ENCODE measurements around the gene NRXN3.
"Not testable (repeated sequence)": the region's sequence is repeated elsewhere in the genome, so short reads cannot be mapped to it uniquely, and the experiment has no call there.

NRXN3 gene

GRCh38 chr14:78501909-78502308 lies 331.7 kb downstream of the NRXN3 start:
- DNase-seq = no peak

- DNase-seq = no peak
Measured at GRCh38 chr14:78508023-78508422, 337.9 kb downstream of the NRXN3 start.

- DNase-seq = no peak
Measured at GRCh38 chr14:78509516-78509915, 339.3 kb downstream of the NRXN3 start.

DNA sequence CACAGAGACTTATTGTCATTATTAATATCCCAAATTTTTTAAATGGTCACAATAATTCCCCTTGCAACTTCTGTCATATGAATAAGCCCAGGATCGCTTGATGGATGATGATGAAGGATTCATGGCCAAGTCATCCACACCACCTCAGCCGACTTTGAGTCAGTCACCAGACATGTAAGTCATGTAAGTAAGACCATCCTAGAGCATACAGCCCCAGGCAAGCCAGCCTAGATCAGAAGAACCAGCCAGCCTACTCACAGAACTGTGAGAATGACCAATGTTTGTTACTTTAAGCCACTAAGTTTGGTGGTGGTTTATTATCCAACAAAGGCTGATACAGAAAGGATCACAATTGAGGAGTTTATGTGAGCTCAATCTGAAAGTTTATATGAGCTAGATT lies 341.8 kb downstream of the NRXN3 start:
- no peak for DNase-seq

GRCh38 chr14:78519863-78520262 lies 349.7 kb downstream of the NRXN3 start:
- DNase-seq = no peak

- DNase-seq = no peak
Measured at GRCh38 chr14:78524196-78524595, 354.0 kb downstream of the NRXN3 start.

DNA sequence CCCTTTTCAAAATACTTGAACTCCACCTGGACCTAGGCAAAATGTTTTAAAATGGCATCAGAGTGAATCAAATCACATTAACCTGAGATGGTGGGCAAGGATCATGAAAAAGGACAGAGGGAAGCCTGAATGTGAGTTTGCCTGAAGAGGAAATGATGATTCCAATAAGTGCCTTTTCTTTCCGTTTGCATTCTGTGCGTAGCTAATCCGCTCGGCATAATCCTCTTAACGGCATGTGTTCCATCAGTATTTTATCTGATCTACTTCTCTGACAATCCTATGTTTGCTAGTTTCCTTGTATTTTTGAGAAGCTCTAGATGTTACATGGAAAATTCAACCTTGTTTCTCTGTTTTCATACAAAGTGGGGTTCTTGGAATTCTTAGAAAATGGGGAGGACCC lies 354.6 kb downstream of the NRXN3 start:
- no peak for DNase-seq

DNA sequence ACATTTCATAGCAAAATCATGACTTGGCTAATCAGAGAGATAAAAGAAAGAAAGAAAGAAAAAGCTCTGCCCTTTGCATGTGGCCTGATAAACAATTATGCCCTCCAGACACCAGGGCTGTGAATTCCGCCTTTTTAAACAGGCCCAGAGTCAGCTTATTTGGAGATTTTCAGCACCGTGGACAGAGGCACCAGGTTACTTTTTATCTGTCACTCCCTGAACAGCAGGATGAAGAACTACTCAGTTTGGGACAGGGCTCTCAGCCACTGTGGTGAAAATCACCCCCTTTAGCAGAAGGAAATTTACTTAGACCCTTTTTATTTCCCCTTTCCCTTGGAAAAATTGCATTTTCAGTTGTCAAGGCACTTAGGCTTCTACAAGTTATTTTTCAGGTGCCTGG lies 359.9 kb downstream of the NRXN3 start:
- no peak for DNase-seq

- no peak for DNase-seq
Measured at GRCh38 chr14:78534141-78534540, 364.0 kb downstream of the NRXN3 start.

GRCh38 chr14:78535041-78535440 lies 364.9 kb downstream of the NRXN3 start:
- DNase-seq = no peak

GRCh38 chr14:78541788-78542187 lies 371.6 kb downstream of the NRXN3 start:
- not testable (repeated sequence) for DNase-seq

- DNase-seq = no peak
Measured at GRCh38 chr14:78543433-78543832, 373.3 kb downstream of the NRXN3 start.

DNA sequence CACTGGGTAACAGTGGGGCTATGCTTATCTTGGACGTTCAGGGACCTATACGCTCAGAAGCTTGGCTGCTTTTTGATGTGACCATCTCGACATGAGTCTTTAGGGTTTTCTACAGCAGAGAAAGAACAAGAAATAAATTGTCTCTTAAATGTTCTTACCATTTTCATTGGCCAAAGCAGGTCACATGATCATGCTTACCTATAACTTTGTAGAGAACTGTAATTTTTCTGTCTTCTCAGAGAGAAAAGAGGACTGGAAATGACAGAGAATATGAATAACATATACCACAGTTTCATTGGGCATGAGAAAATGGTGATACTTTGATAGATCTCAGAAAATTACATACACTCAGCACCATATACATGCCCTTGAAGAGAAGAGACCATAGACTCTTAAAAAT lies 390.9 kb downstream of the NRXN3 start:
- no peak for DNase-seq

- DNase-seq = peak; percentile 39
Measured at GRCh38 chr14:78566026-78566858, 396.1 kb downstream of the NRXN3 start.

DNA sequence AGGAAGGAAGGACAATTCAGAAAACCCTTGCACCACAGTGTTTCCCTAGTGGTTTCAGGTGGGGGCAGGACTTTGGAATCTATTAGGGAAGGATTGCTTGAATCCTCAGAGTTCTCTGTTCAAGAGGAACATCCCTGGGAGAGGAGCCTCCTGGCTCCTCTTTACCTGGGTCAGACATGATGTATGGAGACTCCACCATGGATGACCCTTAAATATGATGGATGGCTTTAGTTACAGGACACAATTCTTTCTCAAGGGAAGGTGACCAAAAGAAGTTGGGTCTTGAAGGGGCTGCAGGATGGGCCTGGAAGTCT lies 396.6 kb downstream of the NRXN3 start:
- no peak for DNase-seq

DNA sequence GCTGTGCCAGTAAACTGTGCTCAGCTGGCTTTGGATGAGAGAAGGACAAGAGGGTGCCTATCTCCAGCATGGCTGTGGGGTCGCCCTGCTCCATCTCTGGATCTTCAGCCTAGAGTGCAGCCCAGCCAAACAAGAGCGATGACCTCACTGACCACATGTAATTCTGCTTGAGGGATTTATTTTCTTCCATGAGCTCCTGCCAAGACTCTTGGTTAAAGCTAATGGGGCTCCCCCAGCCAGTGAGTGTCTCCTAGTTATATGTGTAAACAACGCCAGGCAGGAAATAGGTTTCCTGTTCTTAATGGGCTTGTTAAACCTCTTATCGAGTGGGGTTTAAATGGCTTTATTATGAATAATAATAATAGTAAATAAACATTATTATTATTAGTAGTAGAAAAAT lies 397.2 kb downstream of the NRXN3 start:
- no peak for DNase-seq

DNA sequence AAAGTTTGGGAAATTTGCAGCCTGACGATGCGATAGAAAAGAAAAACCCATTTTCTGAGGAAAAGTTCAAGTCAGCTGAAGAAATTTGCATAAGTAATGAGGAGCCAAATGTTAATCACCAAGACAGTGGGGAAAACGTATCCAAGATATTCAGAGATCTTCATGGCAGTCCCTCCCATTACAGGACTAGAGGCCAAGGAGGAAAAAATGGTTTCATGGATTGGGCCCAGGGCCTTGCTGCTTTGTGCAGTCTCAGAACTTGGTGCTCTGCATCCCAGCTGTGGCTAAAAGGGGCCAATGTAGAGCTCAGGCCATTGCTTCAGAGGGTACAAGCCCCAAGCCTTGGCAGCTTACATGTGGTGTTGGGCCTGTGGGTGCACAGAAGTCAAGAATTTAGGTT lies 403.6 kb downstream of the NRXN3 start:
- DNase-seq = not testable (repeated sequence)

- DNase-seq = no peak
Measured at GRCh38 chr14:78576437-78577166, 406.4 kb downstream of the NRXN3 start.

- no peak for DNase-seq
Measured at GRCh38 chr14:78581229-78581628, 411.1 kb downstream of the NRXN3 start.

GRCh38 chr14:78586681-78587080 lies 416.5 kb downstream of the NRXN3 start:
- no peak for DNase-seq

DNA sequence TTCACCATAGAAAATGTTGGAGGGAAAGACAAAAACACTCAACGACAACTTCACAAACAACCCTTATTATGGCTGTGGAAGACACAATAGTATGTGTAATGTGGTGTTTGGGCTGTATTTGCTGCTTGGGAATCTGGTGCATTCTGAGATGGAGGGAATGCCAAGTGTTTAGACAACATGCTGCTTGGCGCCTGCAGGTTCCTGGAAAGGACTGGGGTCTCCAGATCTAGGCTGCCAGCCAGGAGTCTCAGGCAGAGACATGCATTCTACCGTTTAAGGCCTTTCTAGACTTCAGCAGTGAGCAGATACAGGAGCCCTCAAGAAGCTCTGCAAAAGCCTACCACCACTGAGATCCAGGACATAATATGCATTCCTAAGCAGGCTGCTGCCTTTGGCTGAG lies 418.7 kb downstream of the NRXN3 start:
- DNase-seq = no peak

DNA sequence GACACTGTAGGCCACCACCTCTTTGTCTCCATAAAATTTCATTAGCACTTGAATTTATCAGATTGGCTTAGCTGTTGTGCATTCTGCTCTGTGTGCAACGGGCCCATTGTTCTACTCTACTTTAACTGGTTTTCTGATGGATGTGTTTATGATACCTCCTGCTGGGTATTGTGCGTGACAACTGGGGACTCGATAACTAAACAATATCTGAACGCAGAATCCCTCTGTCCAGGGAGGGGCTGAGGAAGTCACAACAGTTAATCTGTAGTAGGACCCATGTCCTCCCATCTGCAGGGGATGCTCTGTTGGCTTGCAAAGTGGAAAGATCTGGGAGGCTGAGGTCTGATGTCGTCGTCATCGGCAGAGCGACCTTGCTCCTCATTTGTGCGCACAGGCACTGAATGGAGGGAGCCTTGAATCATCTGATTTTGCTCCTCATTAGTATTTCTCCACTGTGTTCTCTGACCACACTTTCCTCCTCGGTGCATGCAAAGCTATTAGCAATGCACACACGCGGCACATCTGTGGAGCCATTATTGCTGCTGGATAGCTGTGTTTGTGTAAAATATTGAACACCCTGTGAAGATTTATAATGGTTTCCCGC lies 422.5 kb downstream of the NRXN3 start:
- no peak for DNase-seq

GRCh38 chr14:78593949-78594348 lies 423.8 kb downstream of the NRXN3 start:
- no peak for DNase-seq

- no peak for DNase-seq
Measured at GRCh38 chr14:78595797-78596196, 425.6 kb downstream of the NRXN3 start.
